GM12874 (cell line): ENCODE data around the gene CPEB4.

Experiments used
- TF ChIP-seq, protein P1 (sequence below): IDR thresholded peaks from 2 replicates; pipeline ENCODE4 v1.5.1; 2011; ENCODE audit warnings: low read depth, mild to moderate bottlenecking, control low read depth, low read length, moderate library complexity; ENCODE audit not compliant: insufficient read depth

The CPEB4 gene

GRCh38 chr5:173932695-173933139 lies 44.6 kb downstream of the CPEB4 start:
- TF ChIP-seq, protein P1, sequence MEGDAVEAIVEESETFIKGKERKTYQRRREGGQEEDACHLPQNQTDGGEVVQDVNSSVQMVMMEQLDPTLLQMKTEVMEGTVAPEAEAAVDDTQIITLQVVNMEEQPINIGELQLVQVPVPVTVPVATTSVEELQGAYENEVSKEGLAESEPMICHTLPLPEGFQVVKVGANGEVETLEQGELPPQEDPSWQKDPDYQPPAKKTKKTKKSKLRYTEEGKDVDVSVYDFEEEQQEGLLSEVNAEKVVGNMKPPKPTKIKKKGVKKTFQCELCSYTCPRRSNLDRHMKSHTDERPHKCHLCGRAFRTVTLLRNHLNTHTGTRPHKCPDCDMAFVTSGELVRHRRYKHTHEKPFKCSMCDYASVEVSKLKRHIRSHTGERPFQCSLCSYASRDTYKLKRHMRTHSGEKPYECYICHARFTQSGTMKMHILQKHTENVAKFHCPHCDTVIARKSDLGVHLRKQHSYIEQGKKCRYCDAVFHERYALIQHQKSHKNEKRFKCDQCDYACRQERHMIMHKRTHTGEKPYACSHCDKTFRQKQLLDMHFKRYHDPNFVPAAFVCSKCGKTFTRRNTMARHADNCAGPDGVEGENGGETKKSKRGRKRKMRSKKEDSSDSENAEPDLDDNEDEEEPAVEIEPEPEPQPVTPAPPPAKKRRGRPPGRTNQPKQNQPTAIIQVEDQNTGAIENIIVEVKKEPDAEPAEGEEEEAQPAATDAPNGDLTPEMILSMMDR: no peak

GRCh38 chr5:173933901-173934300 lies 45.8 kb downstream of the CPEB4 start:
- TF ChIP-seq, protein P1: no peak

DNA sequence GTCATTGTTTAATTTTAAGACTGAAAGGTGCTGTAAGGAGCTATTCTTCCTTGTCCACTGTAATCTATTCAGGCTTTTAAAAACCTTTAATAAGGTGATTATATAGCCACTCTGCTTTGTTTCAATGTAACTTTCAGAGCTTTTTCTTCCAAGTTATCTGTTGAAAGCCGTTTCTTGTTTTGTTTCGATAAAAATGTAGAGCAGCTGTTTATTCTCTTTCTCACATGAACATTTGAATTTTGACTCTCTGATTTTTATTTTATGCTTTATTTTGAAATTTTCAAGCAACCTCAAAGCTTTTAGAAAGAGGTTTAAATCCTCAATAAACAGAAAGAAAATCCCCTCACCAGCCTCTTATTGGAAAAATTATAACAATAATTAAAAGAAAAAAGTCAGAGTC lies 47.2 kb downstream of the CPEB4 start:
- TF ChIP-seq, protein P1: no peak

DNA sequence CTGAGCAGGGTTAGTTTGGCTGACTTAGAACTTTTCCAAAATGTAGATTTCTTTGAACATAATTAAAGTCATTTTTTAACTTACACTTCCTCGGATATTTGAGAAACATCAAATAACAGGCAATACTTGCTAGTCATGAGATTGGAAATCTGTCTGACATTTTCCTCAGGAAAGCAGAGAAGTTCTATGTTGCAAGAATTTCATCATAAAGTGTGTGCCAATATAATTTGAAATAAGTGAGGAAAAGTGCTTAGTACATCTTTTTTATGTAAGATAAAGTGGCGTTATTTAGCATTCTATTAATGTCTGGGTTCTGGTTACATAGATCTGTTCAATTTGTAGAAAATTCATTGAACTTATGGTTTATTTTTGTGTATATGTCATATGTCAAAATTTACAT lies 52.1 kb downstream of the CPEB4 start:
- TF ChIP-seq, protein P1: no peak

- TF ChIP-seq, protein P1: no peak
Observed at GRCh38 chr5:173941102-173941501, 53.0 kb downstream of the CPEB4 start.

DNA sequence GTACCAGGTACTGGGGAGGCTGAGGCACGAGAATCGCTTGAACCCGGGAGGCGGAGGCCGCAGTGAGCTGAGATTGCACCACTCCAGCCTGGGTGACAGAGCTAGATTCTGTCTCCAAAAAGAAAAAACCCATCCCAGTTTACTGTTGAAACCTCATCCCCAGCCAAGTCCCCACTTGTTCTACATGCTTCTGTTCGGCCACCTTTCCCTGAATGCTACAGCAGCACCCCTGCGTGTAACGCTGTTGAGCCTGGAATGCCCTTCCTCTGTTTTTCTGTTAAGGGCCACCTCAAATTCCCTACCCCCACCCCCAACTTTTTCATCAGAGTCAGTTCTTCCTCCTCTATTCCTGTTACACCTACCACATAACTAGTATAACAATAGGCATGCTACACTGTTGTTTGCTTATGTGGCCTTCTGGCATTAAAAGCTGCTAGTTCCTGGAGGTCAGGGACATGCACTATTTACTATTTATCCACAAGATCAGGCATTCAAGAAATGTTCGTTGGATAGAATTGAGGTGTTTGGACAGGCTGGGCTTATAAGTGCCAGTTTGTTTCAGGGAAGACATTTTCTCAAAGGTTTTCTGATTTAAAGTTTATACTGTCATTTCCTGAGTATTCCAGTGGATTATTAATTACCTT lies 53.7 kb downstream of the CPEB4 start:
- TF ChIP-seq, protein P1: no peak

- TF ChIP-seq, protein P1: no peak
Observed at GRCh38 chr5:173944511-173944910, 56.4 kb downstream of the CPEB4 start.
